HepG2 (cell line): ENCODE data around the gene PCDHGA12. TPM values are rescaled to one million over a fixed set of nuclear protein-coding genes. Genes with fewer than 3 reads are reported as not detected.

Source experiments
- CBX1 ChIP-seq: IDR thresholded peaks from one replicate; pipeline ENCODE4 v1.6.1; 2016; ENCODE audit warnings: antibody characterized with exemption, low read depth
- EED ChIP-seq: sonication (generic); formaldehyde crosslinking; IDR thresholded peaks from 2 replicates; pipeline ENCODE4 v1.5.0; 2020; ENCODE audit warnings: mild to moderate bottlenecking, missing genetic modification reagents
- HMG20A ChIP-seq: IDR thresholded peaks from 2 replicates; pipeline ENCODE4 v1.6.1; 2016; ENCODE audit warnings: borderline replicate concordance
- IKZF1 ChIP-seq: fragments of 450-650 bp; IDR thresholded peaks from 2 replicates; pipeline ENCODE4 v1.7.1; 2016
- KDM6A ChIP-seq: IDR thresholded peaks from 2 replicates; pipeline ENCODE4 v1.6.1; 2016; ENCODE audit warnings: low read depth
- MED1 ChIP-seq: sonication (generic); formaldehyde crosslinking; IDR thresholded peaks from 2 replicates; pipeline ENCODE4 v1.4.0; 2020; ENCODE audit warnings: missing genetic modification reagents
- NR2F2 ChIP-seq: IDR thresholded peaks from 2 replicates; pipeline ENCODE4 v1.6.1; 2012; ENCODE audit warnings: low read depth, inconsistent platforms, borderline replicate concordance
- PATZ1 ChIP-seq: sonication (generic); formaldehyde crosslinking; IDR thresholded peaks from 2 replicates; pipeline ENCODE4 v1.4.0; 2020; ENCODE audit warnings: missing genetic modification reagents
- PITX1 ChIP-seq: sonication (generic); formaldehyde crosslinking; IDR thresholded peaks from 2 replicates; pipeline ENCODE4 v1.5.1; 2020; ENCODE audit warnings: mild to moderate bottlenecking, missing genetic modification reagents
- SNAPC4 ChIP-seq: sonication (generic); formaldehyde crosslinking; IDR thresholded peaks from 2 replicates; pipeline ENCODE4 v1.4.0; 2020; ENCODE audit warnings: mild to moderate bottlenecking, missing genetic modification reagents
- ZNF790 ChIP-seq: sonication (generic); formaldehyde crosslinking; IDR thresholded peaks from 2 replicates; pipeline ENCODE4 v1.8.0; 2022; ENCODE audit warnings: missing genetic modification reagents, mild to moderate bottlenecking, borderline replicate concordance
- polyA plus RNA-seq, 8 experiments: library from polyadenylated mRNA; depleted of rRNA in 3 of 8; stranded (reverse) in 7 of 8; unstranded in 1 of 8; fragments of >200 nt; fragmentation: Illumina TruSeq in 4 of 8; extraction: Trizol in 4 of 8; gene quantifications; 2 replicates each; pipeline versions ENCODE4 v1.2.1 to v1.2.3, GENCODE V29; 2011 to 2016; ENCODE audit warnings: low read depth in 4 of 8, missing spikeins in 1 of 8, mixed read lengths in 1 of 8; ENCODE audit not compliant: insufficient read depth in 1 of 8
- total RNA-seq, 5 experiments: library from RNA; depleted of rRNA; stranded (reverse); fragments of >200 nt; fragmentation: Illumina TruSeq; extraction: Trizol; gene quantifications; 2 replicates each; pipeline ENCODE4 v1.2.3, GENCODE V29; 2016; ENCODE audit warnings: low read depth in 1 of 5

PCDHGA12 gene
- total and polyA plus RNA-seq, 2 of the 13 experiments (the other 11 are each of a cell fraction or from before 2014, with no cell fraction given) = 0.07 to 0.13 TPM

- TF ChIP-seq SNAPC4 (CRISPR knock-in tag) (no peak), PATZ1 (CRISPR knock-in tag) (no peak), HMG20A (CRISPR knock-in tag) (no peak), NR2F2 (no peak), EED (CRISPR knock-in tag) (no peak), IKZF1 (no peak), KDM6A (CRISPR knock-in tag) (no peak), MED1 (no peak), PITX1 (CRISPR knock-in tag) (no peak), ZNF790 (CRISPR knock-in tag) (no peak), CBX1 (no peak)
Observed at GRCh38 chr5:141439411-141440141, 9.3 kb downstream of the PCDHGA12 start (continued).
